HUES6 (cell line): ENCODE measurements around the gene GALNT7.

Experiments
- H3K27ac ChIP-seq: 2 replicates; pipeline ENCODE4 v1.7.0; 2013; ENCODE audit warnings: low read depth, mild to moderate bottlenecking, low read length, inconsistent platforms
- H3K27me3 ChIP-seq: 2 replicates; pipeline ENCODE4 v1.6.1; 2013; ENCODE audit warnings: low read length; ENCODE audit not compliant: control insufficient read depth, insufficient read depth
- H3K36me3 ChIP-seq: 2 replicates; pipeline ENCODE4 v1.6.1; 2013; ENCODE audit warnings: low read length; ENCODE audit not compliant: control insufficient read depth, insufficient read depth
- H3K4me1 ChIP-seq: 2 replicates; pipeline ENCODE4 v1.6.1; 2013; ENCODE audit warnings: low read length; ENCODE audit not compliant: control insufficient read depth, insufficient read depth
- H3K4me3 ChIP-seq: 2 replicates; pipeline ENCODE4 v1.5.1; 2013; ENCODE audit warnings: low read depth, low read length
- H3K9ac ChIP-seq: one replicate; pipeline ENCODE4 v1.6.1; 2013; ENCODE audit warnings: mild to moderate bottlenecking, low read length
- H3K9me3 ChIP-seq: 2 replicates; pipeline ENCODE4 v1.6.1; 2013; ENCODE audit warnings: low read depth, low read length; ENCODE audit not compliant: control insufficient read depth, insufficient read depth

The GALNT7 gene

DNA sequence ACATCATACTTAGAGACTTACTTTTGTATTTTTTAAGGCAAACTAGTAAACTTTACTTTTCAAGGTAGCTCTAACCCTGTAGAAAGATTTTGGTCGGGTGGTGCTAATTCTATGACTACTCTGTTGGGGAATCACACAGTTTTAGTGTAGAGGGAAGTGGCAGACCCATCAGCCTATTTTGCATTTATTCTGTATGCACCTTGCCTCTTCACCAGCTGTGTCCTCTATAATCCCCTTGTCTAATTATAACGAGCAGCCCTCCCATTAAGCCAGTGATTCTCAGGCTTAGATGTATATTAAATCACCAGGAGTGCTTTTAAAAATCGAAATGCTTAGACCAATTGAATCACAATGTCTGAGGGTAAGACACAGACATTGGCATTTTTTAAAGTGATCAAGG lies 78.1 kb downstream of the GALNT7 start:
- Histone ChIP-seq H3K9me3 (no peaks in the 10 kb centered on the region), H3K4me1 (peaks cover 50% of the 10 kb centered on the region), H3K9ac (no peak overlapping the region), H3K36me3 (peaks cover 8% of the 10 kb centered on the region; the same call in 1 of the 2 replicates), H3K4me3 (no peak overlapping the region), H3K27ac (no peak overlapping the region), H3K27me3 (no peaks in the 10 kb centered on the region)

DNA sequence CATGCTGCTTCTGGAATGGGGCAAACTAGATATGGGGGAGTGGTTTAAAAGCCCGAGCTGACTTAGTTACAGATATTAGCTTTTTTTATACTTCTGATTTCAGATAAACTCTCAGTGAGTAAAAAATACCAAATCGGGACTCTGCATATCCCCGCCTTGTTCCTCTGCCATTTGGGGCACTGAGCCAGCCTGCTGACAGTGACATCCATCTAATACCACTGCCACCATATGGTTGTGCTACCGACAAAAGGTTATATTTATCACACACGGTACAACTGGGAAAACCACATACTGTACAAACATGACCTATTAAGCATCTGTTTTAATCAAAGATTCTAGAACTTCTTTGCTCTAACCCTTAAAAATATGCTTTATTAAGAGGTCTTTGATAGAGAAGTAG lies 78.7 kb downstream of the GALNT7 start:
- Histone ChIP-seq H3K4me1 (peaks cover 50% of the 10 kb centered on the region), H3K4me3 (no peak overlapping the region)

DNA sequence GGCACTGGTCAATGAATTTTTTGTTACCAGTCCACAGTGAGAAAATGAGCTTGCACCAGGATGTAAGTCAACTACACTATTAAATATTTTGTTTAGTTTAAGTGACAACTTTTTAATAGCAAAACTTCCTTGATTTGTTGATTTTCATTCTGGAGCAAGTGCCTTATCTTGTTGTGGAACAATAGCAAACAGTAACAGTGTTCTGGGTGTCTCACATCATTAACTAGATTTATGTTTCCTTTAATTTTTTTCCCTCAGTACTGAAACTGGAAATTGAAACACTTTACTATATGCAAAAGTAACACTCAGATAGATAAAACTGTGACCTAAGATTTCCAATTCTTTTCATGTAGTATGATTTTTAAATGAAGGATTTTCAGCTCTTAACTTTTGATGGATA lies 80.1 kb downstream of the GALNT7 start:
- H3K4me1 ChIP-seq: peaks cover 43% of the 10 kb centered on the region
- H3K9ac ChIP-seq: no peak overlapping the region
- H3K36me3 ChIP-seq: peaks cover 8% of the 10 kb centered on the region; the same call in 1 of the 2 replicates
- H3K9me3 ChIP-seq: no peaks in the 10 kb centered on the region
- H3K27me3 ChIP-seq: no peaks in the 10 kb centered on the region
- no peak overlapping the region for H3K4me3 ChIP-seq
- H3K27ac ChIP-seq: no peak overlapping the region

More for the DNA sequence above, 78.7 kb downstream of the GALNT7 start:
- Histone ChIP-seq H3K36me3 (peaks cover 8% of the 10 kb centered on the region; the same call in 1 of the 2 replicates), H3K27me3 (no peaks in the 10 kb centered on the region), H3K9me3 (no peaks in the 10 kb centered on the region), H3K9ac (no peak overlapping the region), H3K27ac (no peak overlapping the region)

DNA sequence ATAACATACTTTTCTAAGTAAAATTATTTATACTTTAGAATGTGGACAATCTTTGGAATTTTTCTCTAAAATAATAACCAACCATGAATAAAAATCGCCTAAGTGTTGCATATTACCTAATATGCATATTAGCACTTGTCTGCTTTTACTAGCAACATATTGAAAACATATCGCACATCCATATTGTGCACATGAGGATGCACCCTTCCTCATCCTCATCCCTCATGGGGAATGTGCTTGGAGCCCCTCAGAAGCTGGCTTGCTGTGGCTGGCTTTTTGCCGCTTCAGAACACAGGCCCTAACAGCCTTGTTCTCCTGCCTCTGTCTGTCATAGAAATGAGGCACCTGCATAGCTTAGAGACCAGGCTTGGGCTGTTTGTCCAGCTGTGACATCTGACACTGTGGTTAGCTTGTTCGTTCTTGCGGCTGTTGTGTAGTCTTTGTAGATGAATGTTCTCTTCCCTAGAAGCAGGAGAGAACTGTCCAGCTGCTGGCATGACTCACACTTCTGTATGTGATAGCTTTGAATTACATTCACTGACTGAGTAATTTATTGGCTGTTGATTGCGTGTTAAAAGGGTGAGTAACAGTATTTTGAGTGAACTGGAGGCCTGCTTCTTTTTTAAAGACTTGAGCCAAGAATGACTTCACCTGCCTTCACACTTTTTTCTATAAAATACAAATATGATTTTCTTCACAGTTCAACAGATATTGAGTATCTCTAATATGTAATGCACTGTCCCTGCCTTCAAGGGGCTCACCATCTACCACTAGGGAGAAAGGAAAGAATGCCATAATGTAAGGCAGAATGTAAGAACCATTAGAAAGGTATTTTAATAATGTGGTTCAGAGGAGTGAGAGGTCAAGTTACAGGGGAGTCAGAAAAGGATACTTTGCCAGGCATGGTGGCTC lies 83.7 kb downstream of the GALNT7 start:
- Histone ChIP-seq H3K27ac (no peak overlapping the region), H3K27me3 (no peaks in the 10 kb centered on the region), H3K9me3 (no peaks in the 10 kb centered on the region), H3K9ac (no peak overlapping the region), H3K36me3 (peaks cover 8% of the 10 kb centered on the region; the same call in 1 of the 2 replicates), H3K4me1 (peaks cover 21% of the 10 kb centered on the region), H3K4me3 (no peak overlapping the region)

DNA sequence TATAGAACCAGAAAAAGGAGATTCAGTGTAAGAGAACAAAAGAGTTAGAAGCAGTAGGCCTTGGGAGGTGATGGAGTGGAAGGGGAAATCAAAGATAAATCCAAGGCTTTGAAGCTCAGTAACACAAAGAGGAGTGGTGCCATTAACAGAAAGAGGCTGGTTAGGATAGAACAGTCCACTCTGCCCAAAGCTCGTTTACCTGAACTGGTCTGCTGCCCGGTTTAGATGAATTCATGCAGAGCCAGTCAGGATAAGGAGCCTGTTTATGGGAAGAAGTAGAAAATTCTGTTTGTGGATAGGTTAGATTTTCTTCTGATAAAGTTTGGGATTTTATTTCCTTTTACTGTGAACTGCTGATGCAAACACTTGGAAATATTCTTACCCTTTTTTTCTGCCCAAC lies 85.0 kb downstream of the GALNT7 start:
- Histone ChIP-seq H3K4me1 (peaks cover 20% of the 10 kb centered on the region), H3K4me3 (no peak overlapping the region), H3K36me3 (peaks cover 5% of the 10 kb centered on the region; the same call in 1 of the 2 replicates), H3K27me3 (no peaks in the 10 kb centered on the region), H3K9me3 (no peaks in the 10 kb centered on the region), H3K9ac (no peak overlapping the region), H3K27ac (no peak overlapping the region)

DNA sequence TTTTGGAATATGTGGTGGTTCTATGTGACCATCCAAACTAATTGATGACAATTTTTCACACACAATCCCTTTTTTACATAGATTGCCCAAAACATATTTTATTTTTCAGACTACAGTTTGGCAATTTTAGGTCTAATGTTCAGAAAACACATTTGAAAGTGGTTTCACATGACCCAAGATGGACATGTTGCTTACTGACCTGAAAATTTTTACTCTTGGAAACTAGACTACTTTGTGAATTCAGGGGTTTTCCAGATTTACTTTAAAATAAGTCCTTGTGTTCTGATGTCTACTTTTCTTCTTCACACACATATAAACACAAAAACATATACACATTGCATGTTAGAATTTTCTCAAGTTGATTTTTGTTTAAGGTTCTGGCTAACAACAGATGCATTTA lies 86.0 kb downstream of the GALNT7 start:
- Histone ChIP-seq H3K4me1 (peaks cover 20% of the 10 kb centered on the region), H3K4me3 (no peak overlapping the region), H3K9ac (no peak overlapping the region), H3K27ac (no peak overlapping the region), H3K9me3 (no peaks in the 10 kb centered on the region), H3K27me3 (no peaks in the 10 kb centered on the region), H3K36me3 (no peaks in the 10 kb centered on the region)

- H3K36me3 ChIP-seq: no peaks in the 10 kb centered on the region
- no peak overlapping the region for H3K9ac ChIP-seq
- H3K4me3 ChIP-seq: no peak overlapping the region
- no peaks in the 10 kb centered on the region for H3K9me3 ChIP-seq
- peaks cover 14% of the 10 kb centered on the region for H3K4me1 ChIP-seq
- H3K27me3 ChIP-seq: no peaks in the 10 kb centered on the region
- no peak overlapping the region for H3K27ac ChIP-seq
Observed at GRCh38 chr4:173256825-173257224, 88.2 kb downstream of the GALNT7 start.

GRCh38 chr4:173257732-173258717 lies 89.4 kb downstream of the GALNT7 start:
- Histone ChIP-seq H3K9ac (no peak overlapping the region), H3K36me3 (no peaks in the 10 kb centered on the region), H3K27ac (no peak overlapping the region), H3K27me3 (no peaks in the 10 kb centered on the region), H3K4me3 (no peak overlapping the region), H3K9me3 (no peaks in the 10 kb centered on the region), H3K4me1 (peaks cover 14% of the 10 kb centered on the region)

DNA sequence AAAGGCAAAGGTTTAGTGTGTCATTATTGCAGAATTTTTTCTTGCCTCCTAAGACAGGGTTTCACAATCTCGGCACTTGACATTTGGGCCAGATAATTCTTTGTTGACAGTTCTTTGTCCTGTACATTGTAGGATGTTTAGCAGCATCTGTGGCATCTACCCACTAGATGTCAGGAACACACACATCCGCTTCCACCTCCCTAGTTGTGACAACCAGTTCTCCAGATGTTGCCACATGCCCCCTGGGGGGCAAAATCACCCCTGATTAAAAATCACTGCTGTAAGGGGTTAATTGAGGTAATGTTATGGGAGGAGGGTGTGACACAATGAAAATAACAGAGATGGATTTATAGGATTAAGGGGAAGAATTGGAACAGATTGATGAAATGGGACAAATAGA lies 90.3 kb downstream of the GALNT7 start:
- Histone ChIP-seq H3K27me3 (no peaks in the 10 kb centered on the region), H3K4me3 (no peak overlapping the region), H3K9ac (no peak overlapping the region), H3K9me3 (no peaks in the 10 kb centered on the region), H3K4me1 (peaks cover 11% of the 10 kb centered on the region; the same call in 1 of the 2 replicates), H3K36me3 (no peaks in the 10 kb centered on the region), H3K27ac (no peak overlapping the region)

DNA sequence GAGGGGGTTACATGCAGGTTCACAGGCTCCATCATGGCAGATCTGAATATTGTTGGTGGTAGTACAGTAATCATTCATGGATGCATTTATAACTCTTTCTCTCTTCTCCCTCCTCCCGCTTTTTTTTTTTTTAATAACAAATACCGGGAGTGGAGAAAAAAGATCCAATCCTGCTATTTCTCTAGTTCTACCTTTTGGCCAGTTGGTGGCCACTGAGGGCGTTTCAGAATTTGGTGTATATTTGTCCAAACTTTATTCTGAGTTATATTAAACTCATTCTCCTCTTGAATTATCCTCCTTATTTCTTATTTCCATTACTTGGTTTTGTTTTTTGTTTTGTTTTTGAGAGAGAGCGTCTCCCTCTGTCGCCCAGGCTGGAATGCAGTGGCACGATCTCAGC lies 90.7 kb downstream of the GALNT7 start:
- Histone ChIP-seq H3K27me3 (no peaks in the 10 kb centered on the region), H3K27ac (no peak overlapping the region), H3K9me3 (no peaks in the 10 kb centered on the region), H3K4me3 (no peak overlapping the region), H3K36me3 (no peaks in the 10 kb centered on the region), H3K4me1 (peaks cover 11% of the 10 kb centered on the region; the same call in 1 of the 2 replicates), H3K9ac (no peak overlapping the region)
